Activated CD8-positive, alpha-beta T cell treated with anti-CD3 and anti-CD28 coated beads for 36 hours (primary cell): Measurements from ENCODE around the gene MAL. TPM values are rescaled to one million over a fixed set of nuclear protein-coding genes. Genes with fewer than 3 reads are reported as not detected.

Experiments used
- ATAC-seq: fragments of 200-7000 bp; cut with Tn5 transposase; one replicate; pipeline ENCODE4 v1.10.0; 2021; ENCODE audit warnings: mild to moderate bottlenecking, moderate library complexity
- CTCF ChIA-PET: fragments of 350-600 bp; sonication (Branson Sonifier 250); formaldehyde crosslinking; loops from one replicate; lab custom pipeline; 2021; ENCODE audit warnings: antibody characterized with exemption; lab: Charles Lee
- POLR2A ChIA-PET: fragments of 350-600 bp; sonication (Branson Sonifier 250); formaldehyde crosslinking; loops from one replicate; lab custom pipeline; 2021; ENCODE audit warnings: antibody characterized with exemption; lab: Charles Lee
- DNase-seq: peaks from one replicate; pipeline ENCODE4 v3.0.0-alpha.2; 2020
- H3K27ac Mint-ChIP-seq: one replicate; pipeline ENCODE4 v1.8.0; 2021; ENCODE audit warnings: mild to moderate bottlenecking, mixed read lengths
- H3K27me3 Mint-ChIP-seq: one replicate; pipeline ENCODE4 v1.8.0; 2021; ENCODE audit warnings: mixed read lengths
- H3K36me3 Mint-ChIP-seq: one replicate; pipeline ENCODE4 v1.8.0; 2021; ENCODE audit warnings: low read depth, mixed read lengths
- H3K4me1 Mint-ChIP-seq: one replicate; pipeline ENCODE4 v1.8.0; 2021; ENCODE audit warnings: low read depth, mixed read lengths
- H3K4me3 Mint-ChIP-seq: one replicate; pipeline ENCODE4 v1.8.0; 2021; ENCODE audit warnings: mild to moderate bottlenecking, moderate library complexity, mixed read lengths
- H3K9me3 Mint-ChIP-seq: one replicate; pipeline ENCODE4 v1.8.0; 2021; ENCODE audit warnings: mixed read lengths
- intact Hi-C: fragments of 100-400 bp; cut with micrococcal nuclease; formaldehyde crosslinking; loops from one replicate; pipeline ENCODE4 v1.10.0; 2022
- total RNA-seq, 2 experiments: library from RNA; stranded (reverse); gene quantifications; one replicate each; pipeline ENCODE4 v1.2.3, GENCODE V29; 2021
- TF ChIP-seq, protein P1 (sequence below): fragments of 200-600 bp; IDR thresholded peaks from one replicate; pipeline ENCODE4 v1.8.0; 2022; ENCODE audit warnings: antibody characterized with exemption, mild to moderate bottlenecking

The MAL gene
- total RNA-seq, 2 experiments from 2014 or later: 54.0 to 59.2 TPM

DNA sequence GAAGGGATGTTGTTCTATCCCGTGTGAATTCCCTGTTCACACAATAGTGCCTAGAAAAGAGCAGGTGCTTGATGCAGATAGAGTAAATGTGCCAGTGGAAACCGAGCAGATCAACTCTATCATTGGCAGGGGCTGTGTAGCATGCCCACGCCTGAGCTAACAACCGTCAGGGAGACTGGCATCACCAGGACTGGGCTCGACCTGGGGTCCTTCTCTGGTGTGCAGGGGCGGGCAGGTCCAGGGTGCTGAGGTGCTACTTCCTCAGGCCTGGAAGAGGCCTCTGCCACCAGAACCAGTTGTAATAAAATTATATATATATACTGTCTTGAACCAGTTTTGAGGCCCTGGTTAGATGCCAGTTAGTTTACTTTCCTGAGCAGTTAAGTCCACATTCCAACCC lies 11.8 kb upstream of the MAL start:
- ChIA-PET POLR2A (interaction anchor here (1.4 kb wide), 1 partner anchor 12 kb away, joined by 4 read pairs; the partner anchor contains the start of gene MAL), CTCF (interaction anchor here (1.7 kb wide), 1 partner anchor 10 kb away, joined by 9 read pairs; no protein-coding TSS in a partner anchor)
- Mint-ChIP-seq H3K36me3 (no peaks in the 10 kb centered on the region), H3K27ac (no peak overlapping the region), H3K4me1 (peaks cover 14% of the 10 kb centered on the region), H3K27me3 (no peaks in the 10 kb centered on the region), H3K9me3 (no peaks in the 10 kb centered on the region), H3K4me3 (no peak overlapping the region)
- ATAC-seq (no peak), DNase-seq (no peak)
- intact Hi-C loops: no loop called here
- TF ChIP-seq, protein P1, sequence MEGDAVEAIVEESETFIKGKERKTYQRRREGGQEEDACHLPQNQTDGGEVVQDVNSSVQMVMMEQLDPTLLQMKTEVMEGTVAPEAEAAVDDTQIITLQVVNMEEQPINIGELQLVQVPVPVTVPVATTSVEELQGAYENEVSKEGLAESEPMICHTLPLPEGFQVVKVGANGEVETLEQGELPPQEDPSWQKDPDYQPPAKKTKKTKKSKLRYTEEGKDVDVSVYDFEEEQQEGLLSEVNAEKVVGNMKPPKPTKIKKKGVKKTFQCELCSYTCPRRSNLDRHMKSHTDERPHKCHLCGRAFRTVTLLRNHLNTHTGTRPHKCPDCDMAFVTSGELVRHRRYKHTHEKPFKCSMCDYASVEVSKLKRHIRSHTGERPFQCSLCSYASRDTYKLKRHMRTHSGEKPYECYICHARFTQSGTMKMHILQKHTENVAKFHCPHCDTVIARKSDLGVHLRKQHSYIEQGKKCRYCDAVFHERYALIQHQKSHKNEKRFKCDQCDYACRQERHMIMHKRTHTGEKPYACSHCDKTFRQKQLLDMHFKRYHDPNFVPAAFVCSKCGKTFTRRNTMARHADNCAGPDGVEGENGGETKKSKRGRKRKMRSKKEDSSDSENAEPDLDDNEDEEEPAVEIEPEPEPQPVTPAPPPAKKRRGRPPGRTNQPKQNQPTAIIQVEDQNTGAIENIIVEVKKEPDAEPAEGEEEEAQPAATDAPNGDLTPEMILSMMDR: no peak

GRCh38 chr2:95014126-95014708 lies 11.3 kb upstream of the MAL start:
- POLR2A ChIA-PET: interaction anchor here (1.4 kb wide), 1 partner anchor 12 kb away, joined by 4 read pairs; the partner anchor contains the start of gene MAL
- DNase-seq: no peak
- no peaks in the 10 kb centered on the region for H3K36me3 Mint-ChIP-seq

GRCh38 chr2:95015261-95015912 lies 10.1 kb upstream of the MAL start:
- ATAC-seq: peak; percentile 64

More at GRCh38 chr2:95014126-95014708, 11.3 kb upstream of the MAL start:
- Mint-ChIP-seq H3K4me3 (no peak overlapping the region), H3K4me1 (peaks cover 14% of the 10 kb centered on the region), H3K27me3 (no peaks in the 10 kb centered on the region), H3K27ac (no peak overlapping the region), H3K9me3 (no peaks in the 10 kb centered on the region)
- CTCF ChIA-PET: interaction anchor here (1.7 to 2.2 kb wide), 2 partner anchors 9 to 101 kb away, joined by 9 to 10 read pairs; no protein-coding TSS in a partner anchor
- no peak for ATAC-seq
- TF ChIP-seq, protein P1: no peak
- intact Hi-C loops: no loop called here

GRCh38 chr2:95016616-95017015 lies 8.9 kb upstream of the MAL start:
- intact Hi-C loops: no loop called here
- no peak overlapping the region for H3K4me3 Mint-ChIP-seq
- H3K36me3 Mint-ChIP-seq: no peaks in the 10 kb centered on the region
- TF ChIP-seq, protein P1: no peak
- CTCF ChIA-PET: interaction anchor here (0.8 to 2.8 kb wide), 3 partner anchors 60 to 98 kb away, joined by 3 to 7 read pairs (median 3); no protein-coding TSS in a partner anchor
- H3K4me1 Mint-ChIP-seq: peaks cover 14% of the 10 kb centered on the region
- POLR2A ChIA-PET: interaction anchor here (0.7 kb wide), 1 partner anchor 62 kb away, joined by 3 read pairs; no protein-coding TSS in a partner anchor
- no peak for DNase-seq
- no peak for ATAC-seq
- H3K27ac Mint-ChIP-seq: no peak overlapping the region
- no peaks in the 10 kb centered on the region for H3K9me3 Mint-ChIP-seq
- H3K27me3 Mint-ChIP-seq: no peaks in the 10 kb centered on the region

More at GRCh38 chr2:95015261-95015912, 10.1 kb upstream of the MAL start:
- ChIA-PET POLR2A (interaction anchor here (1.0 to 1.2 kb wide), 2 partner anchors 9 to 104 kb away, joined by 3 read pairs; no protein-coding TSS in a partner anchor), CTCF (interaction anchor here (0.9 to 2.2 kb wide), 5 partner anchors 36 to 100 kb away, joined by 3 to 10 read pairs (median 4); no protein-coding TSS in a partner anchor)
- Mint-ChIP-seq H3K36me3 (no peaks in the 10 kb centered on the region), H3K4me3 (no peak overlapping the region), H3K9me3 (no peaks in the 10 kb centered on the region), H3K4me1 (peaks cover 14% of the 10 kb centered on the region), H3K27ac (no peak overlapping the region), H3K27me3 (no peaks in the 10 kb centered on the region)
- TF ChIP-seq, protein P1: no peak
- peak; percentile 58 for DNase-seq
- intact Hi-C loops: no loop called here
